Astrocyte (in vitro differentiated cells and primary cell): ENCODE data around the gene PSMD5.

Experiments used
- EZH2 ChIP-seq: IDR thresholded peaks from 2 replicates; pipeline ENCODE4 v1.6.1; 2012; ENCODE audit warnings: mild to moderate bottlenecking, low read length, inconsistent platforms; ENCODE audit not compliant: insufficient read depth
- TF ChIP-seq, protein P1 (sequence below): IDR thresholded peaks from 2 replicates; pipeline ENCODE4 v1.5.1; 2011; ENCODE audit warnings: low read depth, mild to moderate bottlenecking, inconsistent platforms, low read length, moderate library complexity; ENCODE audit not compliant: insufficient read depth

GRCh38 chr9:120873512-120873911 lies 30.8 kb upstream of the PSMD5 start:
- TF ChIP-seq, protein P1, sequence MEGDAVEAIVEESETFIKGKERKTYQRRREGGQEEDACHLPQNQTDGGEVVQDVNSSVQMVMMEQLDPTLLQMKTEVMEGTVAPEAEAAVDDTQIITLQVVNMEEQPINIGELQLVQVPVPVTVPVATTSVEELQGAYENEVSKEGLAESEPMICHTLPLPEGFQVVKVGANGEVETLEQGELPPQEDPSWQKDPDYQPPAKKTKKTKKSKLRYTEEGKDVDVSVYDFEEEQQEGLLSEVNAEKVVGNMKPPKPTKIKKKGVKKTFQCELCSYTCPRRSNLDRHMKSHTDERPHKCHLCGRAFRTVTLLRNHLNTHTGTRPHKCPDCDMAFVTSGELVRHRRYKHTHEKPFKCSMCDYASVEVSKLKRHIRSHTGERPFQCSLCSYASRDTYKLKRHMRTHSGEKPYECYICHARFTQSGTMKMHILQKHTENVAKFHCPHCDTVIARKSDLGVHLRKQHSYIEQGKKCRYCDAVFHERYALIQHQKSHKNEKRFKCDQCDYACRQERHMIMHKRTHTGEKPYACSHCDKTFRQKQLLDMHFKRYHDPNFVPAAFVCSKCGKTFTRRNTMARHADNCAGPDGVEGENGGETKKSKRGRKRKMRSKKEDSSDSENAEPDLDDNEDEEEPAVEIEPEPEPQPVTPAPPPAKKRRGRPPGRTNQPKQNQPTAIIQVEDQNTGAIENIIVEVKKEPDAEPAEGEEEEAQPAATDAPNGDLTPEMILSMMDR: no peak
- TF ChIP-seq EZH2: no peak
